Kidney epithelial cell (primary cell): ENCODE data around the gene FBXW8. TPM values are rescaled to one million over a fixed set of nuclear protein-coding genes. Genes with fewer than 3 reads are reported as not detected.

ENCODE experiments used
- DNase-seq: peaks from one replicate; pipeline ENCODE4 v3.0.0-alpha.2; 2010; ENCODE audit warnings: low read depth
- H3K27me3 ChIP-seq: 2 replicates; pipeline ENCODE4 v1.6.0; 2011; ENCODE audit warnings: low read length; ENCODE audit not compliant: control insufficient read depth, insufficient read depth
- H3K36me3 ChIP-seq: 2 replicates; pipeline ENCODE4 v1.5.1; 2011; ENCODE audit warnings: low read length; ENCODE audit not compliant: control insufficient read depth, insufficient read depth
- H3K4me3 ChIP-seq: 2 replicates; pipeline ENCODE4 v1.5.1; 2011; ENCODE audit warnings: low read depth, mild to moderate bottlenecking, control low read depth, low read length
- total RNA-seq: library from RNA; depleted of rRNA; stranded (reverse); fragments of >200 nt; gene quantifications from 2 replicates; pipeline ENCODE4 v1.2.3, GENCODE V29; 2015
- TF ChIP-seq, protein P1 (sequence below): IDR thresholded peaks from 2 replicates; pipeline ENCODE4 v1.5.1; 2011; ENCODE audit warnings: mild to moderate bottlenecking, moderate library complexity, low read length, control low read depth, inconsistent platforms; ENCODE audit not compliant: insufficient read depth, poor library complexity, severe bottlenecking

FBXW8 gene
- total RNA-seq, 1 donor from 2014 or later = 25.4 TPM

- no peaks in the 10 kb centered on the region for H3K27me3 ChIP-seq
- TF ChIP-seq, protein P1, sequence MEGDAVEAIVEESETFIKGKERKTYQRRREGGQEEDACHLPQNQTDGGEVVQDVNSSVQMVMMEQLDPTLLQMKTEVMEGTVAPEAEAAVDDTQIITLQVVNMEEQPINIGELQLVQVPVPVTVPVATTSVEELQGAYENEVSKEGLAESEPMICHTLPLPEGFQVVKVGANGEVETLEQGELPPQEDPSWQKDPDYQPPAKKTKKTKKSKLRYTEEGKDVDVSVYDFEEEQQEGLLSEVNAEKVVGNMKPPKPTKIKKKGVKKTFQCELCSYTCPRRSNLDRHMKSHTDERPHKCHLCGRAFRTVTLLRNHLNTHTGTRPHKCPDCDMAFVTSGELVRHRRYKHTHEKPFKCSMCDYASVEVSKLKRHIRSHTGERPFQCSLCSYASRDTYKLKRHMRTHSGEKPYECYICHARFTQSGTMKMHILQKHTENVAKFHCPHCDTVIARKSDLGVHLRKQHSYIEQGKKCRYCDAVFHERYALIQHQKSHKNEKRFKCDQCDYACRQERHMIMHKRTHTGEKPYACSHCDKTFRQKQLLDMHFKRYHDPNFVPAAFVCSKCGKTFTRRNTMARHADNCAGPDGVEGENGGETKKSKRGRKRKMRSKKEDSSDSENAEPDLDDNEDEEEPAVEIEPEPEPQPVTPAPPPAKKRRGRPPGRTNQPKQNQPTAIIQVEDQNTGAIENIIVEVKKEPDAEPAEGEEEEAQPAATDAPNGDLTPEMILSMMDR = no peak
- no peak overlapping the region for H3K4me3 ChIP-seq
- DNase-seq = no peak
- H3K36me3 ChIP-seq = no peaks in the 10 kb centered on the region
These were observed 44.1 kb downstream of the FBXW8 start for GRCh38 chr12:116954710-116955381.

GRCh38 chr12:116955382-116956021, 44.8 kb downstream of the FBXW8 start:
- Histone ChIP-seq H3K4me3 (no peak overlapping the region), H3K27me3 (no peaks in the 10 kb centered on the region), H3K36me3 (no peaks in the 10 kb centered on the region)
- TF ChIP-seq, protein P1 = peak; percentile 23
- DNase-seq = peak; percentile 62

- no peak for DNase-seq
- Histone ChIP-seq H3K36me3 (no peaks in the 10 kb centered on the region), H3K27me3 (no peaks in the 10 kb centered on the region), H3K4me3 (no peak overlapping the region)
- TF ChIP-seq, protein P1 = no peak
These were observed 47.9 kb downstream of the FBXW8 start for GRCh38 chr12:116958402-116959197.

GRCh38 chr12:116959198-116959460, 48.4 kb downstream of the FBXW8 start:
- Histone ChIP-seq H3K27me3 (no peaks in the 10 kb centered on the region), H3K36me3 (no peaks in the 10 kb centered on the region), H3K4me3 (no peak overlapping the region)
- TF ChIP-seq, protein P1 = no peak
- DNase-seq = no peak

- TF ChIP-seq, protein P1 = no peak
- no peak overlapping the region for H3K4me3 ChIP-seq
- H3K27me3 ChIP-seq = no peaks in the 10 kb centered on the region
- no peaks in the 10 kb centered on the region for H3K36me3 ChIP-seq
- DNase-seq = no peak
These were observed 49.2 kb downstream of the FBXW8 start for GRCh38 chr12:116959845-116960514.
